Measurements from ENCODE around the gene FSCN2. TPM values are rescaled to one million over a fixed set of nuclear protein-coding genes. Genes with fewer than 3 reads are reported as not detected.

FSCN2 gene
- polyA plus RNA-seq, 1 of the 3 experiments (the other 2 are of a cell fraction): 2.1 TPM

DNA sequence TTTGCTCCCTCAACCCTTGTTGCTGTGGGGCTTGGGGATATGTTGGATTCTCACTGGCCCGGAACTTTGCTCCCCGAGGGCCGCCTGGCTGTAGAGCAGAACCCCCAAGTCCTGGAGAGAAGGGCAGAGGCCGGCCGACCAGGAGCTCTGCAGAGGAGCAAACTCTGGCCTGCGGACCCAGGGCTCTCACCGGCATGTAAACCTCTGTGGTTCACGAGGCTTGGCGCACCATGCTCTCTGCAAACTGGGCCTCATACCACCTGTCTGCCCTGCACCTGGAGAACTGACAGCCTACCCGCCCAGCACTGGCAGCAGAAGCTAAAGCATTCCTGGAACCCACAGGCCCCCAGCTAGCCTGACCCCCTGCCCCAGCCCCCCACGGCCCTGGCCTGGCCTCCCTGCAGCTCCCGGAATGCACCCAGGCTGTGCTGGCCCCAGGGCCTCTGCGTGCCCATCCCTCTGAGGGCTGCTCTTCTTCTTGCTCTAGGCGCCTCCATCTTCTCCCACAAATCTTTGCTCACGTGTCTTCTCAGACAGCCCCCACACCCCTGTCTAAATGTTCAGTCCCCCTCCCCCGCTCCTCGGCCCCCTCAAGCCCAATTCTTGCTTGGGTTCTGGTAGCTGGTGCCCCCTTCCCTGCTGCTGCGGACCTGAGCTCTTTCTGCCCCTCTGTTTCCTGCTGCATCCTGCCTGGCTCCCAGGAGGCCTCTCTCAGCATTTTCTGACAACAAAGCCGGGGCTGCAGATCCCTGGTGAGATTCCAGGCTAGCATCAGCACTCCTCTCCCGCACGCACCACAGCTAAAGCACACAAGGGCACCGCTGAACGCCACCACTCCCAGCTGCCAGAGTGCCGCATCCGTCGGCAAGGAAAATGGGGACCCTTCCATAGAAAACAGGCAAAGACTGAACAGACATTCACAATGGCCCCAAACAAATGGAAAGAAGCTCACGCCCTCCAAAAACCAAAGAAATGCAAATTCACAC lies 38.9 kb upstream of the FSCN2 start:
- Histone ChIP-seq H3F3A (replicated peaks; ENCODE audit: insufficient read depth) (peaks cover 18% of the 10 kb centered on the region), H2AFZ (ENCODE audit: low read depth) (no peak overlapping the region), H3K9me3 (no peaks in the 10 kb centered on the region), H3K9ac (no peak overlapping the region), H3K27ac (ENCODE audit: low read depth in 2 of 2, low read length in 1 of 2) (no peak overlapping the region), H3K4me1 (ENCODE audit: control insufficient read depth in 1 of 2, insufficient read depth in 2 of 2, low read depth in 1 of 2, low read length in 1 of 2) (peaks cover 6 to 13% of the 10 kb centered on the region in 2 experiments; a peak in 2 of 4 replicates), H3K4me3 (ENCODE audit: low read depth in 2 of 2, low read length in 1 of 2) (no peak overlapping the region), H3K4me2 (no peak overlapping the region), H3K9me2 (no peaks in the 10 kb centered on the region), H4K20me1 (ENCODE audit: insufficient read depth) (no peaks in the 10 kb centered on the region), H3K36me3 (replicated peaks in 1 of 2; ENCODE audit: control insufficient read depth in 1 of 2, insufficient read depth in 2 of 2, low read length in 1 of 2) (no peaks in the 10 kb centered on the region), H3K79me2 (ENCODE audit: insufficient read depth) (no peaks in the 10 kb centered on the region), H3K27me3 (ENCODE audit: insufficient read depth) (no peaks in the 10 kb centered on the region)
- ChIA-PET POLR2A (no interaction called here), CTCF (interaction anchor here (0.6 to 3.5 kb wide), 13 partner anchors 13 to 236 kb away, joined by 3 to 15 read pairs (median 6); no protein-coding TSS in a partner anchor)
- TF ChIP-seq MXI1 (IDR thresholded peaks at IDR 0.05; ENCODE audit: low read depth, low read length) (no peak), GATA2 (CRISPR knock-in tag; IDR thresholded peaks at IDR 0.05) (peak; percentile 31; the same call in 1 of the 2 replicates), YY1 (IDR thresholded peaks at IDR 0.05; ENCODE audit: low read depth) (no peak)
- TF ChIP-seq, protein P1, sequence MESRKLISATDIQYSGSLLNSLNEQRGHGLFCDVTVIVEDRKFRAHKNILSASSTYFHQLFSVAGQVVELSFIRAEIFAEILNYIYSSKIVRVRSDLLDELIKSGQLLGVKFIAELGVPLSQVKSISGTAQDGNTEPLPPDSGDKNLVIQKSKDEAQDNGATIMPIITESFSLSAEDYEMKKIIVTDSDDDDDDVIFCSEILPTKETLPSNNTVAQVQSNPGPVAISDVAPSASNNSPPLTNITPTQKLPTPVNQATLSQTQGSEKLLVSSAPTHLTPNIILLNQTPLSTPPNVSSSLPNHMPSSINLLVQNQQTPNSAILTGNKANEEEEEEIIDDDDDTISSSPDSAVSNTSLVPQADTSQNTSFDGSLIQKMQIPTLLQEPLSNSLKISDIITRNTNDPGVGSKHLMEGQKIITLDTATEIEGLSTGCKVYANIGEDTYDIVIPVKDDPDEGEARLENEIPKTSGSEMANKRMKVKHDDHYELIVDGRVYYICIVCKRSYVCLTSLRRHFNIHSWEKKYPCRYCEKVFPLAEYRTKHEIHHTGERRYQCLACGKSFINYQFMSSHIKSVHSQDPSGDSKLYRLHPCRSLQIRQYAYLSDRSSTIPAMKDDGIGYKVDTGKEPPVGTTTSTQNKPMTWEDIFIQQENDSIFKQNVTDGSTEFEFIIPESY (IDR thresholded peaks at IDR 0.05; ENCODE audit: borderline replicate concordance, low read depth): no peak
- WGBS (ENCODE audit: low lambda C conversion rate): 94% methylated on average over 22 of the region's 27 CpGs
- DNase-seq: no peak

DNA sequence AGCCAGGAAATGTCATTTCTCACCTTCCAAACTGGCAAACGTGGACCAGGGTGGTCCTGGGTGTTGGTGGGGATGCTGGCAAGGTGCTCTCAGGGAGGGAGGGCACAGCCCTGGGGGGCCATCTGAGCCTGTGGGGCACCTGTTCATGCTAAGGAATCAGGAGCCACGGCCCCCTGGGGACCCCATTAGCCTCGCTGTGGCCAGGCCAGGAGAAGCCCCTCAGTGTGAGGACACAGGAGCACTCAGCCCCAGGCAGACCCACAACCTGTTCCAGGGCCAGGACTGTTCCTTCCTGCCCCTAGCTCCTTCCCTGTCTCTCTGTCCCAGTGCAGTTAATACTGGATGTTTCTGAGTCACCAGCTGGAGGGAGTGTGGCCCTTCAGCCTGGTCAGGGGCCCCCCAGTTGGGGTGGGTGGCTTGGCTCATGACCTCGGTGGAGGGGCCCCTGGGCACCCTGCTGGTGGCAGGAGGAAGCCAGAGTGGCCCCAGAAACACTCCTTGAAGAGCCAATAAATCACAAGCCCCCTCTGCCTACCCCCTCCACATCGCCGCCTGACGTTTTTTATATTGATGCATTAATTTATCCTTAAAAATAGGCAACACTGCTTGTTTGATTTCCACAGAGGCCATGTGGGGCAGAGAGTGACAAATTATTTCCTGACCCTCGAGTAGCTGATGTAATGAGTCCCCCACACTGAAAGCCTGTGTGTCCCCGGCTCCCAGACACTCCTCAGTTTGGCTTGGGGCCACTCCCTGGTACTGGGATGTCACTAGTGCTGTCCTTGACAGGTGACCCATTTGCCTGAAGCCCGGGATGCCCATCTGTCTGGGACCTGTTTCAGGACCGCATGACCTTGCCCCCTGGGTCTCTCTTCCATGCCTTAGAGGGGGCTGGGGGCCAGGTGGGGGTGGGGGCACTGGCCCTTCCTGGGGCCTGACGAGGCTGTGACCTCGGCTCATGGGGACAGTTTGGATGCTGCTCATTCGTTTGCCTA lies 37.9 kb upstream of the FSCN2 start:
- no peaks in the 10 kb centered on the region for H3K79me2 ChIP-seq (ENCODE audit: insufficient read depth)
- no peak overlapping the region for H3K9ac ChIP-seq
- 67% methylated on average over 12 of the region's 14 CpGs for WGBS (ENCODE audit: low lambda C conversion rate)
- H2AFZ ChIP-seq (ENCODE audit: low read depth): no peak overlapping the region
- ChIA-PET CTCF (interaction anchor here (0.7 to 3.5 kb wide), 12 partner anchors 12 to 237 kb away, joined by 3 to 15 read pairs (median 6); no protein-coding TSS in a partner anchor), POLR2A (interaction anchor here (1.5 kb wide), 1 partner anchor 18 kb away, joined by 3 read pairs; no protein-coding TSS in a partner anchor)
- H4K20me1 ChIP-seq (ENCODE audit: insufficient read depth): no peaks in the 10 kb centered on the region
- H3K4me3 ChIP-seq (ENCODE audit: low read depth in 2 of 2, low read length in 1 of 2): no peak overlapping the region
- no peak overlapping the region for H3K4me2 ChIP-seq
- no peak for DNase-seq
- H3K9me2 ChIP-seq: no peaks in the 10 kb centered on the region
- H3F3A ChIP-seq (replicated peaks; ENCODE audit: insufficient read depth): peaks cover 18% of the 10 kb centered on the region
- H3K9me3 ChIP-seq: no peaks in the 10 kb centered on the region
- no peaks in the 10 kb centered on the region for H3K36me3 ChIP-seq (replicated peaks in 1 of 2; ENCODE audit: control insufficient read depth in 1 of 2, insufficient read depth in 2 of 2, low read length in 1 of 2)
- H3K4me1 ChIP-seq (ENCODE audit: control insufficient read depth in 1 of 2, insufficient read depth in 2 of 2, low read depth in 1 of 2, low read length in 1 of 2): peaks cover 6 to 15% of the 10 kb centered on the region in 2 experiments; a peak in 2 of 4 replicates
- H3K27ac ChIP-seq (ENCODE audit: low read depth in 2 of 2, low read length in 1 of 2): no peak overlapping the region
- H3K27me3 ChIP-seq (ENCODE audit: insufficient read depth): no peaks in the 10 kb centered on the region
- TF ChIP-seq, protein P2, sequence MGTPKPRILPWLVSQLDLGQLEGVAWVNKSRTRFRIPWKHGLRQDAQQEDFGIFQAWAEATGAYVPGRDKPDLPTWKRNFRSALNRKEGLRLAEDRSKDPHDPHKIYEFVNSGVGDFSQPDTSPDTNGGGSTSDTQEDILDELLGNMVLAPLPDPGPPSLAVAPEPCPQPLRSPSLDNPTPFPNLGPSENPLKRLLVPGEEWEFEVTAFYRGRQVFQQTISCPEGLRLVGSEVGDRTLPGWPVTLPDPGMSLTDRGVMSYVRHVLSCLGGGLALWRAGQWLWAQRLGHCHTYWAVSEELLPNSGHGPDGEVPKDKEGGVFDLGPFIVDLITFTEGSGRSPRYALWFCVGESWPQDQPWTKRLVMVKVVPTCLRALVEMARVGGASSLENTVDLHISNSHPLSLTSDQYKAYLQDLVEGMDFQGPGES (IDR thresholded peaks at IDR 0.05; ENCODE audit: low read depth, low read length): no peak
- no peak for TF ChIP-seq RXRA (IDR thresholded peaks at IDR 0.05; ENCODE audit: borderline replicate concordance, low read depth)
- TF ChIP-seq EZH2phosphoT487 (IDR thresholded peaks at IDR 0.05; ENCODE audit: borderline replicate concordance, low read depth): no peak
- TF ChIP-seq JUND (IDR thresholded peaks at IDR 0.05): no peak
- no peak for TF ChIP-seq TCF12 (IDR thresholded peaks at IDR 0.05)

Data from SK-N-SH (cell line).